Measurements from ENCODE around the gene TMEM259. TPM values are rescaled to one million over a fixed set of nuclear protein-coding genes. Genes with fewer than 3 reads are reported as not detected.

The TMEM259 gene
- total RNA-seq, 1 donor, result 49.9 TPM

DNA sequence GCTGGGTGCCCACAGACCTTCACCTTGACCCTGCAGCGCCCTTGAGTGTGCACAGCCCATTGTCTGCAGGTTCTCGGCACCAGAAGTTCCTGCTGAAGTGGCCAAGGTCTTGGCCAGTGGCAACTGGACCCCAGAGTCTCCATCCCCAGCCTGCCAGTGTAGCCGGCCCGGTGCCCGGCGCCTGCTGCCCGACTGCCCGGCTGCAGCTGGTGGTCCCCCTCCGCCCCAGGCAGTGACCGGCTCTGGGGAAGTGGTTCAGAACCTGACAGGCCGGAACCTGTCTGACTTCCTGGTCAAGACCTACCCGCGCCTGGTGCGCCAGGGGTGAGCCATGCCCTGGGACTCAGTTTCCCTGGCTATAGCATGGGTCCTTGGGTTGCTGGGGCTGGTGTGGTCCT lies 34.1 kb upstream of the TMEM259 start:
- no peak for DNase-seq (ENCODE audit: low read depth)
- TF ChIP-seq, protein P1, sequence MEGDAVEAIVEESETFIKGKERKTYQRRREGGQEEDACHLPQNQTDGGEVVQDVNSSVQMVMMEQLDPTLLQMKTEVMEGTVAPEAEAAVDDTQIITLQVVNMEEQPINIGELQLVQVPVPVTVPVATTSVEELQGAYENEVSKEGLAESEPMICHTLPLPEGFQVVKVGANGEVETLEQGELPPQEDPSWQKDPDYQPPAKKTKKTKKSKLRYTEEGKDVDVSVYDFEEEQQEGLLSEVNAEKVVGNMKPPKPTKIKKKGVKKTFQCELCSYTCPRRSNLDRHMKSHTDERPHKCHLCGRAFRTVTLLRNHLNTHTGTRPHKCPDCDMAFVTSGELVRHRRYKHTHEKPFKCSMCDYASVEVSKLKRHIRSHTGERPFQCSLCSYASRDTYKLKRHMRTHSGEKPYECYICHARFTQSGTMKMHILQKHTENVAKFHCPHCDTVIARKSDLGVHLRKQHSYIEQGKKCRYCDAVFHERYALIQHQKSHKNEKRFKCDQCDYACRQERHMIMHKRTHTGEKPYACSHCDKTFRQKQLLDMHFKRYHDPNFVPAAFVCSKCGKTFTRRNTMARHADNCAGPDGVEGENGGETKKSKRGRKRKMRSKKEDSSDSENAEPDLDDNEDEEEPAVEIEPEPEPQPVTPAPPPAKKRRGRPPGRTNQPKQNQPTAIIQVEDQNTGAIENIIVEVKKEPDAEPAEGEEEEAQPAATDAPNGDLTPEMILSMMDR (IDR thresholded peaks at IDR 0.05; ENCODE audit: insufficient read depth, low read length), result no peak
- H3K4me3 ChIP-seq (ENCODE audit: low read depth, low read length), result no peak overlapping the region

DNA sequence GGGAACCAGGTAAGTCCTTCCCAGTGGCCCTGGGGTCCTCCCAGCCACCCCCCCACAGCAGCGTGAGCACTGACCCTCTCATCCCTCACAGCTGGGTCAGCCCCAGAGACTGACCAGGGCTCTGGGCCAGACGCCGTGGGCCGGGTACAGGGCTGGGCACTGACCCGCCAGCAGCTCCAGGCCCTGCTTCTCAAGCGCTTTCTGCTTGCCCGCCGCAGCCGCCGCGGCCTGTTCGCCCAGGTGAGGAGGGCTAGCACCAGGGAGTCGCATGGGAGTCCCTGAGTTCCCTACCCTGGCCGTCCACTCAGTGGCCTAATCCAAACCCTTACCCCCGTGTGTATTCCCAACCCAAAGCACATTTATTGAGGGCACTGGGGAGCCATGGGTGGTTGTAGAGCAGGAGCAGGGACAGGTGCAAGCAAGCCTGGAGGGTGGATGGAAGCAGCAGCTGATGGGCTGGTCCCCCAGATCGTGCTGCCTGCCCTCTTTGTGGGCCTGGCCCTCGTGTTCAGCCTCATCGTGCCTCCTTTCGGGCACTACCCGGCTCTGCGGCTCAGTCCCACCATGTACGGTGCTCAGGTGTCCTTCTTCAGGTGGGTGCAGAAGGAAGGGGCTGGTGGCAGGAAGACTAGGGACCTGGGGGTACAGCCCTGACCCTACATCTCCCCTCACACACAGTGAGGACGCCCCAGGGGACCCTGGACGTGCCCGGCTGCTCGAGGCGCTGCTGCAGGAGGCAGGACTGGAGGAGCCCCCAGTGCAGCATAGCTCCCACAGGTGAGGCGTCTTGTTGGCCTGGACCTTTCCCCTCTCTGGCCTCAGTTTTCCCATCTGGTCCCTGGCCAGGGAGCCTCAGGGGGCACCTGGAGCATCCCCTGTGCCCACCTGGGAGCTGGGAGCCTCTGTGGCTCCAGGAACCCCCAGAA lies 33.4 kb upstream of the TMEM259 start:
- no peak for DNase-seq (ENCODE audit: low read depth)
- TF ChIP-seq, protein P1 (IDR thresholded peaks at IDR 0.05; ENCODE audit: insufficient read depth, low read length), result no peak

DNA sequence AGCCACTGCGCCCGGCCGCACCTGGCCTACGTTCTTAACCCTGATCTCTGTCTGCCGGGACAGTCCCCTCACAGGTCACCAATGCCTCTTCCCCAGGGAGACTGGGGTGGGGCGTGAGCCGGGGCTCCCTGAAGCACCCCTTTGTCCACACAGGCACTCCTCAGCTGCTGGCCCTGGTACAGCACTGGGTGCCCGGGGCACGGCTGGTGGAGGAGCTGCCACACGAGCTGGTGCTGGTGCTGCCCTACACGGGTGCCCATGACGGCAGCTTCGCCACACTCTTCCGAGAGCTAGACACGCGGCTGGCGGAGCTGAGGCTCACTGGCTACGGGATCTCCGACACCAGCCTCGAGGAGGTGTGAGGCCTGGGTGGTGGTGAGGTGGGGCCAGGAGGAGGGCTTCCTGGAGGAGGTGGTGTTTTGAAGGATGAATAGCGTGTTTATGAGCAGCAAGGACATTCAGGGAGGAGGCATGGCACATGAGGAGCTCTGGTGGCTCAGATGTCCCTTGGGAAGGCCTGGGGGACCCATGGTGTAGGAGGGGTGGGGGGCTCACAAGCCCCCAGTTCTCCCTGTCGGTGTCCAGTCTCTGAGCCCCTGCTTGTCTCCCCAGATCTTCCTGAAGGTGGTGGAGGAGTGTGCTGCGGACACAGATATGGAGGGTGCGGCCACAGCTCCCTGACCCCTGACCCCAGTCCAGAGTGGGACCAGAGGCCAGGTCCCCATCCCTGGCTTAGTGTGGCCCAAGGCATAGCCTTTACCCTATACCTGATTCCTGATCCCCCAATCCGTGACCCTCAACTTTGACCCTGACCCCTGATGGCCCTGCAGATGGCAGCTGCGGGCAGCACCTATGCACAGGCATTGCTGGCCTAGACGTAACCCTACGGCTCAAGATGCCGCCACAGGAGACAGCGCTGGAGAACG lies 32.5 kb upstream of the TMEM259 start:
- H3K4me3 ChIP-seq (ENCODE audit: low read depth, low read length), result no peak overlapping the region
- DNase-seq (ENCODE audit: low read depth), result no peak
- TF ChIP-seq, protein P1 (IDR thresholded peaks at IDR 0.05; ENCODE audit: insufficient read depth, low read length), result no peak

More for the DNA sequence above, 33.4 kb upstream of the TMEM259 start:
- no peak overlapping the region for H3K4me3 ChIP-seq (ENCODE audit: low read depth, low read length)

DNA sequence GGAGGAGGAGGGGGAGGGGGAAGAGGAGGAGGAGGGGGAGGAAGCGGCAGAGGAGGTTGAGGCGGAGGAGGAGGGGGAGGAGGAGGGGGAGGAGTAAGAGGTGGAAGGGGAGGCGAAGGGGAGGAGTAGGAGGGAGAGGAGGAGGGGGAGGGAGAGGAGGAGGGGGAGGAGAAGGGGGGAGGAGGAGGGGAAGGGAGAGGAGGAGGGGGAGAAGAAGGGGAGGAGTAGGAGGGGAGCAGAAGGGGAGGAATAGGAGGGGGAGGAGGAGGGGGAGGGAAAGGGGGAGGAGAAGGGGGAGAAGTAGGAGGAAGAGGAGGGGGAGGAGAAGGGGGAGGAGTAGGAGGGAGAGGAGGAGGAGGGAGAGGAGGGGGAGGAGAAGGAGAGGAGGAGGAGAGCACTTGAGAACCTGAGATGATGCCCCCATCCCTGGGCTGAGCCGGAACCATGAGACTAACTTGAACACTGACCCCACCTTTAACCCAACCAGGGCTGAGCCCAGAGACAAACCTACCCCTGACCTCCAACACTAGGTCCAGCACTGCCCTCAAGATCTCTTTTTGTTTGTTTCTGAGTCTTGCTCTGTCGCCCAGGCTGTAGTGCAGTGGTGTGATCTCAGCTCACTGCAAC lies 31.5 kb upstream of the TMEM259 start:
- TF ChIP-seq, protein P1 (IDR thresholded peaks at IDR 0.05; ENCODE audit: insufficient read depth, low read length), result no peak
- no peak overlapping the region for H3K4me3 ChIP-seq (ENCODE audit: low read depth, low read length)
- no peak for DNase-seq (ENCODE audit: low read depth)

DNA sequence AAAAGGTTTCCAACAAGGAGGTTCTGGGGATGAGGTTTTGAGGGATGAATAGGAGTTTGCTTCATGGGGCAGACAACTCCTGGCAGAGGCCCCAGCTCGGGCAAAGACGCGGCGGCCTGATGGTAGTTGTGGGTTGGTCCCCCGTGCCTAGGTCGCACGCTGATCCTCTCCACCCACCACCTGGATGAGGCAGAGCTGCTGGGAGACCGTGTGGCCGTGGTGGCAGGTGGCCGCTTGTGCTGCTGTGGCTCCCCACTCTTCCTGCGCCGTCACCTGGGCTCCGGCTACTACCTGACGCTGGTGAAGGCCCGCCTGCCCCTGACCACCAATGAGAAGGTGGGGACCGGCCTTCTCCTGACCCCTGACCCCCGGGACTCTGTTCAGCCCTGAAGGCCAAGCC lies 30.9 kb upstream of the TMEM259 start:
- TF ChIP-seq, protein P1 (IDR thresholded peaks at IDR 0.05; ENCODE audit: insufficient read depth, low read length), result no peak
- DNase-seq (ENCODE audit: low read depth), result no peak
- no peak overlapping the region for H3K4me3 ChIP-seq (ENCODE audit: low read depth, low read length)

DNA sequence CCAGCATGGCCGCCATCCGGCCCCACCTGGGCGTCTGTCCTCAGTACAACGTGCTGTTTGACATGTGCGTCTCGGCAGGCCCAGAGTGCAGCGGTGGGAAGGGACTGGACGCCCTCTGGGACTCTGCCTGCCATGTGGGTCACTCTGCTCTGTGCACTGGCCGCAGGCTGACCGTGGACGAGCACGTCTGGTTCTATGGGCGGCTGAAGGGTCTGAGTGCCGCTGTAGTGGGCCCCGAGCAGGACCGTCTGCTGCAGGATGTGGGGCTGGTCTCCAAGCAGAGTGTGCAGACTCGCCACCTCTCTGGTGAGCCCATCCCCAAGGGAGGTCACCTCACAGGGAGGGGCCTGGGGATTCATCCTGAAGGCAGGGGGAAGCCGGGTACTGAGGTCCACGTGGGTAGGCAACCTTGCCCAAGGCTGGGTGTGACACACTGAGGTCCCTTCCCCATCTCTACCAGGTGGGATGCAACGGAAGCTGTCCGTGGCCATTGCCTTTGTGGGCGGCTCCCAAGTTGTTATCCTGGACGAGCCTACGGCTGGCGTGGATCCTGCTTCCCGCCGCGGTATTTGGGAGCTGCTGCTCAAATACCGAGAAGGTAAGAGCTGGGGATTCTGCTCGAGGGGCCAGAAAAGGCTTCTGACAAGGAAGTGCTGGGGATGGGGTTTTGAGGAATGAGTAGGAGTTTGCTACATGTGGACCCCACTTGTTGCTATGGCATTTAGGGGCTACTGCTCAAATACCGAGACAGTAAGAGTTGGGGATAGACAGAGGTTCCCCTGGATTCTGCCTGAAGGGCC lies 30.3 kb upstream of the TMEM259 start:
- H3K4me3 ChIP-seq (ENCODE audit: low read depth, low read length), result no peak overlapping the region
- TF ChIP-seq, protein P1 (IDR thresholded peaks at IDR 0.05; ENCODE audit: insufficient read depth, low read length), result no peak
- no peak for DNase-seq (ENCODE audit: low read depth)

Data from fibroblast of the aortic adventitia (primary cell).